ENCODE measurements around the gene RASSF6. TPM values are rescaled to one million over a fixed set of nuclear protein-coding genes. Genes with fewer than 3 reads are reported as not detected.

RASSF6 gene
- total and polyA plus RNA-seq, 2 of the 8 experiments (the other 6 are each of a cell fraction or from before 2014, with no cell fraction given): 0.03 to 0.28 TPM

DNA sequence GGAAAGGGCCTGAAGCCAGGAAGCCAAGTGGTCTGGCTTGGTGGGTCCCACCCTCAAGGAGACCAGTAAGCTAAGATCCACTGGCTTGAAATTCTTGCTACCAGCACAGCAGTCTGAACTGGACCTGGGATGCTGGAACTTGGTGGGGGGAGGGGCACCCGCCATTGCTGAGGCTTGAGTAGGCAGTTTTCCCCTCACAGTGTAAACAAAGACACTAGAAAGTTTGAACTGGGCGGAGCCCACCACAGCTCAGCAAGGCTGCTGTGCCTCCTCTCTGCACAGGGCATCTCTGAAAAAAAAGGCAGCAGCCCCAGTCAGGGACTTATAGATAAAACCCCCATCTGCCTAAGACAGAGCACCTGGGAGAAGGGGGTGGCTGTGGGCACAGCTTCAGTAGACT lies 75.6 kb downstream of the RASSF6 start:
- Histone ChIP-seq H3K23me2 (ENCODE audit: low read depth, low read length) (no peaks in the 10 kb centered on the region), H4K20me1 (replicated peaks in 1 of 2; ENCODE audit: control insufficient read depth in 1 of 2, insufficient read depth in 2 of 2, low read length in 2 of 2) (no peaks in the 10 kb centered on the region), H3K4me2 (ENCODE audit: insufficient read depth in 1 of 2, low read depth in 2 of 2, low read length in 2 of 2) (no peak overlapping the region), H2AK5ac (ENCODE audit: low read depth, low read length) (no peak overlapping the region), H3K36me3 (ENCODE audit: control insufficient read depth in 2 of 4, insufficient read depth in 4 of 4, low read length in 3 of 4) (no peaks in the 10 kb centered on the region), H3K4ac (replicated peaks; ENCODE audit: insufficient read length, low read depth, low read length) (no peak overlapping the region), H3K23ac (ENCODE audit: insufficient read length) (no peak overlapping the region), H3K79me1 (ENCODE audit: low read depth, low read length) (no peaks in the 10 kb centered on the region), H2AFZ (ENCODE audit: low read length) (no peak overlapping the region), H4K91ac (replicated peaks; ENCODE audit: insufficient read length, low read length) (no peak overlapping the region), H3K56ac (replicated peaks; ENCODE audit: insufficient read length, low read depth, low read length) (no peak overlapping the region), H3K4me1 (replicated peaks in 1 of 4; ENCODE audit: control insufficient read depth in 3 of 4, insufficient read depth in 4 of 4, low read length in 3 of 4) (no peaks in the 10 kb centered on the region), H3K27me3 (replicated peaks in 1 of 4; ENCODE audit: control insufficient read depth in 3 of 4, extremely low read depth in 1 of 4, insufficient read depth in 3 of 4, low read length in 3 of 4) (peaks cover 0 to 1% (median 0%) of the 10 kb centered on the region in 4 experiments; a peak in 1 of 7 replicates), H3K27ac (ENCODE audit: low read depth, low read length) (no peak overlapping the region), H2BK20ac (ENCODE audit: low read length) (no peak overlapping the region), H2BK120ac (replicated peaks; ENCODE audit: low read depth, low read length) (no peak overlapping the region), H2BK5ac (ENCODE audit: low read depth, low read length) (no peak overlapping the region), H3K79me2 (ENCODE audit: control insufficient read depth in 1 of 2, insufficient read depth in 2 of 2, low read length in 2 of 2) (no peaks in the 10 kb centered on the region), H3K18ac (ENCODE audit: extremely low read depth, low read length) (no peak overlapping the region), H4K8ac (ENCODE audit: extremely low read depth, insufficient read depth, low read length) (no peak overlapping the region), H3K14ac (ENCODE audit: insufficient read length) (no peak overlapping the region), H3K4me3 (ENCODE audit: extremely low read depth in 1 of 4, insufficient read depth in 2 of 4, low read depth in 3 of 4, low read length in 4 of 4) (no peak overlapping the region), H2BK12ac (ENCODE audit: low read depth, low read length) (no peak overlapping the region), H3K9ac (replicated peaks in 1 of 4; ENCODE audit: extremely low read depth in 1 of 4, low read depth in 3 of 4, low read length in 3 of 4) (no peak overlapping the region), H4K5ac (ENCODE audit: insufficient read length, low read depth, low read length) (no peak overlapping the region), H2BK15ac (ENCODE audit: low read length) (no peak overlapping the region), H3K9me3 (ENCODE audit: insufficient read depth in 2 of 2, low read depth in 1 of 2, low read length in 1 of 2) (peaks cover 1 to 5% of the 10 kb centered on the region in 2 experiments; a peak in 3 of 4 replicates)
- CTCF ChIA-PET (ENCODE audit: partially characterized antibody): interaction anchor here (1.4 kb wide), 1 partner anchor 29 kb away, joined by 5 read pairs; no protein-coding TSS in a partner anchor
- FAIRE-seq: no peak
- 90% methylated on average over 2 of the region's 2 CpGs; no CpG with 5 or more reads in 1 of the 2 experiments for WGBS, 2 experiments (ENCODE audit: extremely low coverage in 1 of 2, insufficient coverage in 1 of 2, insufficient read length in 1 of 2, insufficient replicate concordance in 2 of 2, low coverage in 1 of 2, low lambda C conversion rate in 2 of 2, missing lambda C conversion rate in 1 of 2)
- no peak for DNase-seq (ENCODE audit: low read depth in 1 of 2, low spot score in 2 of 2)
- TF ChIP-seq EP300 (IDR thresholded peaks at IDR 0.05; ENCODE audit: borderline replicate concordance in 1 of 2, low read depth in 2 of 2, low read length in 2 of 2) (no peak), PHF8 (conservative IDR thresholded peaks at IDR 0.05; ENCODE audit: low read depth, low read length) (no peak), HDAC2 (IDR thresholded peaks at IDR 0.05; ENCODE audit: borderline replicate concordance in 1 of 2, low read depth in 2 of 2, low read length in 2 of 2) (no peak), TAF1 (IDR thresholded peaks at IDR 0.05; ENCODE audit: low read depth, low read length) (no peak), TCF12 (IDR thresholded peaks at IDR 0.05; ENCODE audit: low read depth, low read length) (no peak), RNF2 (IDR thresholded peaks at IDR 0.05; ENCODE audit: borderline replicate concordance, low read depth, low read length, missing control alignments, poor library complexity, severe bottlenecking) (no peak), YY1 (IDR thresholded peaks at IDR 0.05; ENCODE audit: low read depth, low read length) (no peak), FOSL1 (IDR thresholded peaks at IDR 0.05; ENCODE audit: insufficient read depth, low read depth, low read length) (no peak)
- POLR2A ChIA-PET (ENCODE audit: partially characterized antibody): no interaction called here

Data from H1 (cell line).